ENCODE measurements around the gene KRTAP5-6. TPM values are rescaled to one million over a fixed set of nuclear protein-coding genes. Genes with fewer than 3 reads are reported as not detected.

KRTAP5-6 gene, protein sequence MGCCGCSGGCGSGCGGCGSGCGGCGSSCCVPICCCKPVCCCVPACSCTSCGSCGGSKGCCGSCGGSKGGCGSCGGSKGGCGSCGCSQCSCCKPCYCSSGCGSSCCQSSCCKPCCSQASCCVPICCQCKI
- total RNA-seq = not detected

DNA sequence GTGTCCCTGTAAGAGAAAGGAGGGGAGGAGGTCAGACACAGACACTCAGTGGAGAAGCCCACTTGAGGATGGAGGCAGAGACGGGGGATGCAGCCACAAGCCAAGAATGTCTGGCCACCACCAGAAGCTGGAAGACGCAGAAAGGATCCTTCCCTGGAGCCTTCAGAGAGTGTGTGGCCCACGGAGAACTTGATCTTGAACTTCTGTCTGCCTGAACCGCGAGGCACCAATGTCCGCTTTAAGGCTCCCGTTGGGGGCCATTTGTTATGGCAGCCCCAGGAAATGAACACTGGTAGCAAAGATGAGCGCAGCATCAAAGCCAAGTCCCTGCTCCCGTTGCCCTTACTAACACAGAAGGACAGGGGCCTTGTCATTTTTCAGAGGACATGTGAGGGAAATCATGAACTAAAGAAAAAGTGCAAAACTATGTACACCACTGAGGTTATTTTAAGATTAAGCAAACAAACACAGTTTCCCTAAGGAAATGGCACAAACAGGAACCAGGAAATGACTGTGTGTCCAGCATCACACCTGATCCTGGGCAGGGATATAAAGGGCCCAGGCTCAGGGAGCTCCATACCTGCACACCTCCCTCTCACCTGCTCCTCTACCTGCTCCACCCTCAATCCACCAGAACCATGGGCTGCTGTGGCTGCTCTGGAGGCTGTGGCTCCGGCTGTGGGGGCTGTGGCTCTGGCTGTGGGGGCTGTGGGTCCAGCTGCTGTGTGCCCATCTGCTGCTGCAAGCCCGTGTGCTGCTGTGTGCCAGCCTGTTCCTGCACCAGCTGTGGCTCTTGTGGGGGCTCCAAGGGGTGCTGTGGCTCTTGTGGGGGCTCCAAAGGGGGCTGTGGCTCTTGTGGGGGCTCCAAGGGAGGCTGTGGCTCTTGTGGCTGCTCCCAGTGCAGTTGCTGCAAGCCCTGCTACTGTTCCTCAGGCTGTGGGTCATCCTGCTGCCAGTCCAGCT lies at the start of gene KRTAP5-6:
TSS of gene KRTAP5-6 (plus strand) at position 588 of the 963 bp plus-strand sequence. CDS start at position 639, 51 bp downstream.
- Histone ChIP-seq H3K27me3 (peaks cover 0 to 5% (median 0%) of the 10 kb centered on the region in 3 donors), H3K4me1 (peaks cover 5 to 7% of the 10 kb centered on the region in 2 donors), H3K9me3 (no peaks in the 10 kb centered on the region), H3K36me3 (no peaks in the 10 kb centered on the region), H3K27ac (no peak within 1 kb of the TSS), H3K4me3 (no peak within 1 kb of the TSS)
- in situ Hi-C loops (cut with MboI; ENCODE audit: low sequenced_read_pairs in 4 of 4) = loop anchor here (5.0 to 25.0 kb wide), 6 partner anchors 125 to 465 kb away; partner anchors contain the start of genes INS (in 1 of the 4) and TH (in 1 of the 4)
- DNase-seq (no peak), ATAC-seq (no peak)
- TF ChIP-seq POLR2A (IDR thresholded peaks at IDR 0.05) = no peak
- TF ChIP-seq, protein P1, sequence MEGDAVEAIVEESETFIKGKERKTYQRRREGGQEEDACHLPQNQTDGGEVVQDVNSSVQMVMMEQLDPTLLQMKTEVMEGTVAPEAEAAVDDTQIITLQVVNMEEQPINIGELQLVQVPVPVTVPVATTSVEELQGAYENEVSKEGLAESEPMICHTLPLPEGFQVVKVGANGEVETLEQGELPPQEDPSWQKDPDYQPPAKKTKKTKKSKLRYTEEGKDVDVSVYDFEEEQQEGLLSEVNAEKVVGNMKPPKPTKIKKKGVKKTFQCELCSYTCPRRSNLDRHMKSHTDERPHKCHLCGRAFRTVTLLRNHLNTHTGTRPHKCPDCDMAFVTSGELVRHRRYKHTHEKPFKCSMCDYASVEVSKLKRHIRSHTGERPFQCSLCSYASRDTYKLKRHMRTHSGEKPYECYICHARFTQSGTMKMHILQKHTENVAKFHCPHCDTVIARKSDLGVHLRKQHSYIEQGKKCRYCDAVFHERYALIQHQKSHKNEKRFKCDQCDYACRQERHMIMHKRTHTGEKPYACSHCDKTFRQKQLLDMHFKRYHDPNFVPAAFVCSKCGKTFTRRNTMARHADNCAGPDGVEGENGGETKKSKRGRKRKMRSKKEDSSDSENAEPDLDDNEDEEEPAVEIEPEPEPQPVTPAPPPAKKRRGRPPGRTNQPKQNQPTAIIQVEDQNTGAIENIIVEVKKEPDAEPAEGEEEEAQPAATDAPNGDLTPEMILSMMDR (IDR thresholded peaks at IDR 0.05 in 4 of 5, conservative IDR thresholded peaks at IDR 0.05 in 1 of 5) = no peak
- intact Hi-C loops (cut with DNase I; ENCODE audit: low total_unique reads) = no loop called here

DNA sequence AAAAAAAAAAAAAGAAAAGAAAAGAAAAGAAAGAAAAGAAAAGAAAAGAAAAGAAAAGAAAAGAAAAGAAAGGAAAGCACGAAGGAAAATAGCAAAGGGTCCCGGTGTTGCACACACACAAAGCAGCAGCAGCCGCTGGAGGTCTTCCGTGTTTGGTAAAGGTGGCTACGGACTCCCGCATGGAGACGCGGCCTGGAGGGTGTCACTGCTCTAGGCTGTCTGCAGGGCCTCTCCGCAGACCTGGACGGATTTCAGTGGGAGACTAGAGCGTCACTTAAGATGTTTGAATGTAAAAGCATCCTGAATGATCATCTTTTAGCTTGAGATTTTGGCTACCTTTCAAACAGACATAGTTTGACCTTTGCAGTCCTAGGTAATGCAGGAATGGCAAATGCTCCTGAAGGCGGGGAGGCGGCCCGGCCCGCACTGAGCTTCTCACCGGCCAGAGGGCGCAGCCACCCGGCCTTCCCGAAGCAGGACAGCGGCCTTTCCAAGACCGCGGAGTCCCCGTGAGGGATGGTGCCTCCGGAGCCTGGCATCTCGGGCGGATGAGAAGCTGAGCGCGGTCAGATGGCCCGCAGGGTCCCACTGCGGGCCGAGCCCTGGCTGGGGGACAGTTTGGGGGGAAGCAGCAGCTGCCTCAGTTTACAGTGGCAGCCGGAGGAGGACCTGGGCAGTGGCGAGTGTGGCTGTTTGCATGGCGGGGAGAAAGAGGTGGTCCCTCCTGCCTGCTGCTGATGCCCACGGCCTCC lies 48.9 kb upstream of the KRTAP5-6 start:
- no peak for TF ChIP-seq POLR2A (IDR thresholded peaks at IDR 0.05)
- TF ChIP-seq, protein P1 (IDR thresholded peaks at IDR 0.05 in 4 of 5, conservative IDR thresholded peaks at IDR 0.05 in 1 of 5) = no peak
- no peak overlapping the region for H3K27ac ChIP-seq
- no peak for ATAC-seq
- H3K4me1 ChIP-seq = no peaks in the 10 kb centered on the region
- intact Hi-C loops (cut with DNase I; ENCODE audit: low total_unique reads) = no loop called here
- H3K4me3 ChIP-seq = no peak overlapping the region
- H3K36me3 ChIP-seq = no peaks in the 10 kb centered on the region
- no peak for DNase-seq
- no peaks in the 10 kb centered on the region for H3K9me3 ChIP-seq
- H3K27me3 ChIP-seq = no peaks in the 10 kb centered on the region
- in situ Hi-C loops (cut with MboI; ENCODE audit: low sequenced_read_pairs in 4 of 4) = no loop called here

DNA sequence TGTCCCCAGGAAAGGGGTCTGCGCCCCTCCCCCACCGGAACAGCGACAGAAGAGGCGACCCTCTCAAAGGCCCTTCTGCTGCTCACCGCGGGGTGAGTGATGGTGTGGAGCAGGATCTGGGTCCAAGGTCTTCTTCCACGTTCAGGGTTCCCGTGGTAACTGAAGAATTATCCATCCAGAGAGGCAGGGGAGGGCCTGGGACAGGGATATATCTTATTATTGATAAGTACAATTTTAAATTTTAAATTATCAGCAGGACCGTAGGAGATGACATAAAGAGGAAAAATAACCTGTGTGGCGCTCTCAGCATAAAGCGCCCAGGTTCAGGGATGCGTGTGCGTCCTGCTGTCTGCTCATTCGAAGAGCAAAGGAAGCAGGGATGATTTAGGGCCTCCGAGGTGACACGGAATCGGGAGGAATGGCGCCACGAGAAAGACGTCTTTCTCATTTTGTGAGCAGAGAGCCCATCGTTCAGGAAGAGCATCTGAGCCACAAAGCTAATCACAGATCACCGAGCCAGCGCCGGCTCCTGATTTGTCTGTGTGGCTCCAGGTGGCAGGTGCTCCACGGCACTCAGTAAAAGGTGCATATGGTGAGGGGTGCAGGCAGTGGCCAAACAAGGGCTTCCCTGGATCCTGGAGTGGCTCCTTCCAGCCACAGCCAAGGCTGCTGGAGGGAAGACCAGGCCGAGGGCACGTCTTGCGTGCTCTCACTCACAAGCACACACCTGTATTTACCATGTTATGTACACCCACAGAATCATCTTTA lies 48.2 kb upstream of the KRTAP5-6 start:
- Histone ChIP-seq H3K27ac (no peak overlapping the region), H3K4me3 (no peak overlapping the region), H3K36me3 (no peaks in the 10 kb centered on the region), H3K27me3 (no peaks in the 10 kb centered on the region), H3K4me1 (no peaks in the 10 kb centered on the region), H3K9me3 (no peaks in the 10 kb centered on the region)
- in situ Hi-C loops (cut with MboI; ENCODE audit: low sequenced_read_pairs in 4 of 4) = no loop called here
- no peak for DNase-seq
- ATAC-seq = no peak
- TF ChIP-seq POLR2A (IDR thresholded peaks at IDR 0.05) = no peak
- TF ChIP-seq, protein P1 (IDR thresholded peaks at IDR 0.05 in 4 of 5, conservative IDR thresholded peaks at IDR 0.05 in 1 of 5) = no peak
- intact Hi-C loops (cut with DNase I; ENCODE audit: low total_unique reads) = no loop called here

Data from gastrocnemius medialis (tissue), 4 donors.